ENCODE results near the gene PRICKLE2. TPM values are rescaled to one million over a fixed set of nuclear protein-coding genes. Genes with fewer than 3 reads are reported as not detected.

Gene PRICKLE2
- total and polyA plus RNA-seq, 4 donors = 0.89 to 8.0 (median 3.2) TPM

- TF ChIP-seq CTCF (IDR thresholded peaks at IDR 0.05; ENCODE audit: low read depth, low read length, missing input control) (no peak), JUND (IDR thresholded peaks at IDR 0.05) (no peak), FOXA1 (IDR thresholded peaks at IDR 0.05) (no peak), EGR1 (IDR thresholded peaks at IDR 0.05; ENCODE audit: low read depth in 2 of 2) (no peak), RAD21 (IDR thresholded peaks at IDR 0.05) (no peak), FOXA2 (IDR thresholded peaks at IDR 0.05) (no peak)
Measured at GRCh38 chr3:64237083-64237482, 11.8 kb upstream of the PRICKLE2 start (continued).

GRCh38 chr3:64235605-64236004, 10.3 kb upstream of the PRICKLE2 start:
- TF ChIP-seq SP1 (IDR thresholded peaks at IDR 0.05) (no peak), HNF4G (IDR thresholded peaks at IDR 0.05) (no peak), RXRA (IDR thresholded peaks at IDR 0.05) (no peak), MAX (IDR thresholded peaks at IDR 0.05) (no peak), RAD21 (IDR thresholded peaks at IDR 0.05) (no peak), GABPA (IDR thresholded peaks at IDR 0.05 in 1 of 2, conservative IDR thresholded peaks at IDR 0.05 in 1 of 2) (no peak), FOXA1 (IDR thresholded peaks at IDR 0.05) (no peak), EGR1 (IDR thresholded peaks at IDR 0.05; ENCODE audit: low read depth in 2 of 2) (no peak), REST (IDR thresholded peaks at IDR 0.05) (no peak), NR2F2 (IDR thresholded peaks at IDR 0.05) (no peak), ZBTB33 (IDR thresholded peaks at IDR 0.05) (no peak), TAF1 (conservative IDR thresholded peaks at IDR 0.05) (no peak), HNF4A (conservative IDR thresholded peaks at IDR 0.05) (no peak), CTCF (IDR thresholded peaks at IDR 0.05; ENCODE audit: low read depth, low read length, missing input control) (no peak)
- no peaks in the 10 kb centered on the region for H3K9me3 ChIP-seq (ENCODE audit: control insufficient read depth in 4 of 4, low read length in 3 of 4)
- H3K4me3 ChIP-seq (ENCODE audit: low read depth in 1 of 3, low read length in 3 of 3) = no peak overlapping the region
- H3K36me3 ChIP-seq (ENCODE audit: control insufficient read depth in 4 of 4, insufficient read depth in 3 of 4, low read depth in 1 of 4, low read length in 3 of 4) = no peaks in the 10 kb centered on the region
- 85% methylated on average over 3 of the region's 3 CpGs for WGBS
- H3K4me1 ChIP-seq (ENCODE audit: control insufficient read depth in 4 of 4, insufficient read depth in 4 of 4, low read length in 3 of 4) = no peaks in the 10 kb centered on the region
- no peaks in the 10 kb centered on the region for H3K27me3 ChIP-seq (ENCODE audit: control insufficient read depth in 4 of 4, insufficient read depth in 4 of 4, low read length in 3 of 4)
- H3K9ac ChIP-seq (ENCODE audit: low read depth in 1 of 2, low read length in 2 of 2) = no peak overlapping the region
- DNase-seq (ENCODE audit: low spot score) = no peak
- no peak overlapping the region for H3K27ac ChIP-seq (ENCODE audit: low read depth in 1 of 2, low read length in 2 of 2)

All from liver (tissue), 9 donors.